Measurements from ENCODE around the gene BNC1. TPM values are rescaled to one million over a fixed set of nuclear protein-coding genes. Genes with fewer than 3 reads are reported as not detected.

The BNC1 gene
- total RNA-seq, 1 donor from 2014 or later = 0.67 TPM

- Mint-ChIP-seq H3K36me3 (ENCODE audit: insufficient read depth) (no peaks in the 10 kb centered on the region), H3K27me3 (peaks cover 84% of the 10 kb centered on the region), H3K4me1 (ENCODE audit: low read depth) (peaks cover 3% of the 10 kb centered on the region), H3K4me3 (ENCODE audit: low read depth) (peak overlapping the region; percentile 72), H3K9me3 (ENCODE audit: low read depth) (no peaks in the 10 kb centered on the region), H3K27ac (peak overlapping the region; percentile 63)
- TF ChIP-seq CTCF (IDR thresholded peaks at IDR 0.05; ENCODE audit: unreplicated experiment) = no peak
- DNase-seq (ENCODE audit: low spot score, unreplicated experiment) = no peak
These were observed 478 bp downstream of the BNC1 start for GRCh38 chr15:83283813-83284558.

- peak; percentile 24 for DNase-seq (ENCODE audit: low spot score, unreplicated experiment)
- Mint-ChIP-seq H3K27ac (peak overlapping the region; percentile 83), H3K36me3 (ENCODE audit: insufficient read depth) (no peaks in the 10 kb centered on the region), H3K27me3 (peaks cover 81% of the 10 kb centered on the region), H3K9me3 (ENCODE audit: low read depth) (no peaks in the 10 kb centered on the region), H3K4me1 (ENCODE audit: low read depth) (peaks cover 3% of the 10 kb centered on the region), H3K4me3 (ENCODE audit: low read depth) (peak overlapping the region; percentile 72)
- TF ChIP-seq CTCF (IDR thresholded peaks at IDR 0.05; ENCODE audit: unreplicated experiment) = no peak
These were observed 1.2 kb downstream of the BNC1 start for GRCh38 chr15:83283138-83283812.

- H3K9me3 Mint-ChIP-seq (ENCODE audit: low read depth) = no peaks in the 10 kb centered on the region
- peaks cover 83% of the 10 kb centered on the region for H3K27me3 Mint-ChIP-seq
- H3K27ac Mint-ChIP-seq = peak overlapping the region; percentile 83
- peak overlapping the region; percentile 58 for H3K4me3 Mint-ChIP-seq (ENCODE audit: low read depth)
- no peak for TF ChIP-seq CTCF (IDR thresholded peaks at IDR 0.05; ENCODE audit: unreplicated experiment)
- H3K36me3 Mint-ChIP-seq (ENCODE audit: insufficient read depth) = no peaks in the 10 kb centered on the region
- peaks cover 3% of the 10 kb centered on the region for H3K4me1 Mint-ChIP-seq (ENCODE audit: low read depth)
- no peak for DNase-seq (ENCODE audit: low spot score, unreplicated experiment)
These were observed 1.7 kb downstream of the BNC1 start for GRCh38 chr15:83282776-83283137.

GRCh38 chr15:83282141-83282540 lies 2.3 kb downstream of the BNC1 start:
- Mint-ChIP-seq H3K9me3 (ENCODE audit: low read depth) (no peaks in the 10 kb centered on the region), H3K4me3 (ENCODE audit: low read depth) (peak overlapping the region; percentile 6), H3K27me3 (peaks cover 79% of the 10 kb centered on the region)

More at GRCh38 chr15:83282141-83282540, 2.3 kb downstream of the BNC1 start:
- no peak overlapping the region for H3K27ac Mint-ChIP-seq
- H3K4me1 Mint-ChIP-seq (ENCODE audit: low read depth) = peaks cover 3% of the 10 kb centered on the region
- H3K36me3 Mint-ChIP-seq (ENCODE audit: insufficient read depth) = no peaks in the 10 kb centered on the region
- no peak for TF ChIP-seq CTCF (IDR thresholded peaks at IDR 0.05; ENCODE audit: unreplicated experiment)
- DNase-seq (ENCODE audit: low spot score, unreplicated experiment) = no peak
